Prostate gland (tissue), 2 donors: Measurements from ENCODE around the gene SPNS3. TPM values are rescaled to one million over a fixed set of nuclear protein-coding genes. Genes with fewer than 3 reads are reported as not detected.

Experiments
- DNase-seq: peaks from one replicate; pipeline ENCODE4 v3.0.0-alpha.2; 2019; ENCODE audit warnings: low spot score
- H3K27ac ChIP-seq, 2 donors: fragments of 200-600 bp; sonication (generic); 2 replicates each; pipeline ENCODE4 v1.5.1; 2017 to 2019
- H3K27me3 ChIP-seq: fragments of 200-600 bp; sonication (generic); replicated peaks from 2 replicates; pipeline ENCODE4 v1.5.1; 2019; ENCODE audit not compliant: insufficient read depth
- H3K36me3 ChIP-seq, 2 donors: fragments of 200-600 bp; sonication (generic); 1 replicate in 1 of 2; 2 replicates in 1 of 2; pipeline versions ENCODE4 v1.5.1 to v1.8.1; 2017 to 2019
- H3K4me1 ChIP-seq: fragments of 200-600 bp; sonication (generic); replicated peaks from 2 replicates; pipeline ENCODE4 v1.5.1; 2019
- H3K4me3 ChIP-seq, 2 donors: fragments of 200-600 bp; sonication (generic); 2 replicates each; pipeline ENCODE4 v1.5.1; 2017 to 2019
- H3K9me3 ChIP-seq: fragments of 200-600 bp; sonication (generic); 2 replicates; pipeline ENCODE4 v1.5.1; 2017
- CTCF ChIP-seq, 4 experiments: fragments of 200-600 bp in 2 of 4; fragments of 450-650 bp in 2 of 4; sonication (generic) in 2 of 4; IDR thresholded peaks; 1 replicate in 3 of 4; 2 replicates in 1 of 4; pipeline ENCODE4 v1.5.1; 2016 to 2019; ENCODE audit warnings: antibody characterized with exemption in 4 of 4, mild to moderate bottlenecking in 2 of 4, moderate library complexity in 2 of 4
- POLR2A ChIP-seq: fragments of 450-650 bp; IDR thresholded peaks from one replicate; pipeline ENCODE4 v1.6.1; 2016; ENCODE audit warnings: antibody characterized with exemption, mild to moderate bottlenecking
- POLR2AphosphoS5 ChIP-seq: sonication (generic); formaldehyde crosslinking; IDR thresholded peaks from one replicate; pipeline ENCODE4 v1.6.1; 2017; ENCODE audit warnings: antibody characterized with exemption
- WGBS: methylation state at CpG from one replicate; pipeline ENCODE4 v1.1.5; 2018; 5-methylcytosine and 5-hydroxymethylcytosine counted together
- intact Hi-C: fragments of 100-400 bp; cut with DNase I; formaldehyde crosslinking; loops from one replicate; pipeline ENCODE4 v1.14.2; 2022
- total RNA-seq, 2 donors: library from RNA; depleted of rRNA; stranded (reverse); fragments of >200 nt; gene quantifications; one replicate each; pipeline ENCODE4 v1.1.0, GENCODE V29; 2016

The SPNS3 gene
- total RNA-seq, 2 donors from 2014 or later, result 0.50 TPM; not detected in 1

- Histone ChIP-seq H3K4me3 (no peak overlapping the region), H3K4me1 (peaks cover 6% of the 10 kb centered on the region), H3K9me3 (no peaks in the 10 kb centered on the region), H3K27ac (no peak overlapping the region), H3K27me3 (no peaks in the 10 kb centered on the region), H3K36me3 (no peaks in the 10 kb centered on the region)
- DNase-seq, result no peak
- TF ChIP-seq CTCF (IDR thresholded peaks at IDR 0.05), result no peak
- TF ChIP-seq POLR2AphosphoS5, result no peak
- no peak for TF ChIP-seq POLR2A
- intact Hi-C loops, result no loop called here
- WGBS, result 45% methylated on average over 11 of the region's 11 CpGs
Observed at GRCh38 chr17:4516735-4517134, 83.0 kb downstream of the SPNS3 start.

- Histone ChIP-seq H3K9me3 (no peaks in the 10 kb centered on the region), H3K4me3 (no peak overlapping the region), H3K36me3 (no peaks in the 10 kb centered on the region), H3K27ac (no peak overlapping the region), H3K27me3 (no peaks in the 10 kb centered on the region), H3K4me1 (peaks cover 6% of the 10 kb centered on the region)
- TF ChIP-seq CTCF (IDR thresholded peaks at IDR 0.05) (no peak), POLR2AphosphoS5 (no peak), POLR2A (no peak)
- WGBS, result 96% methylated on average over 10 of the region's 10 CpGs
- intact Hi-C loops, result no loop called here
- DNase-seq, result no peak
Observed at GRCh38 chr17:4518901-4519300, 85.2 kb downstream of the SPNS3 start.

- Histone ChIP-seq H3K4me1 (peaks cover 5% of the 10 kb centered on the region), H3K4me3 (no peak overlapping the region), H3K36me3 (no peaks in the 10 kb centered on the region), H3K9me3 (no peaks in the 10 kb centered on the region), H3K27me3 (no peaks in the 10 kb centered on the region), H3K27ac (peak overlapping the region; percentile 26 to 51)
- WGBS, result 48% methylated on average over 11 of the region's 14 CpGs
- peak; percentile 47 for DNase-seq
- no peak for TF ChIP-seq POLR2AphosphoS5
- no peak for TF ChIP-seq CTCF (IDR thresholded peaks at IDR 0.05)
- TF ChIP-seq POLR2A, result no peak
- intact Hi-C loops, result no loop called here
Observed at GRCh38 chr17:4519361-4519788, 85.6 kb downstream of the SPNS3 start.

GRCh38 chr17:4520060-4520893, 86.5 kb downstream of the SPNS3 start:
- DNase-seq, result no peak
- H3K4me1 ChIP-seq, result no peaks in the 10 kb centered on the region
- TF ChIP-seq POLR2A, result no peak
- no peak for TF ChIP-seq CTCF (IDR thresholded peaks at IDR 0.05)
- TF ChIP-seq POLR2AphosphoS5, result no peak
- no peaks in the 10 kb centered on the region for H3K9me3 ChIP-seq
- no peaks in the 10 kb centered on the region for H3K27me3 ChIP-seq
- no peak overlapping the region for H3K4me3 ChIP-seq
- H3K36me3 ChIP-seq, result no peaks in the 10 kb centered on the region
- peak overlapping the region; percentile 26 to 51 for H3K27ac ChIP-seq
- 78% methylated on average over 19 of the region's 19 CpGs for WGBS
- intact Hi-C loops, result no loop called here
